H9 (cell line): Measurements from ENCODE around the gene IMP3. TPM values are rescaled to one million over a fixed set of nuclear protein-coding genes. Genes with fewer than 3 reads are reported as not detected.

Experiments used
- DNase-seq: peaks from one replicate; pipeline ENCODE4 v3.0.0-alpha.2; 2017
- H2AFZ ChIP-seq: one replicate; pipeline ENCODE4 v1.6.1; 2013; ENCODE audit warnings: mild to moderate bottlenecking, low read length, control low read depth, moderate library complexity
- H2AK5ac ChIP-seq: 2 replicates; pipeline ENCODE4 v1.6.1; 2013; ENCODE audit warnings: low read length, control low read depth, mixed read lengths; ENCODE audit not compliant: insufficient read length
- H2BK120ac ChIP-seq: one replicate; pipeline ENCODE4 v1.6.1; 2013; ENCODE audit warnings: low read depth, mild to moderate bottlenecking, low read length, control low read depth, inconsistent platforms; ENCODE audit not compliant: poor library complexity, severe bottlenecking
- H2BK12ac ChIP-seq: 2 replicates; pipeline ENCODE4 v1.6.1; 2013; ENCODE audit warnings: low read length, control low read depth, mixed read lengths, low read depth; ENCODE audit not compliant: insufficient read length
- H2BK15ac ChIP-seq: 2 replicates; pipeline ENCODE4 v1.6.1; 2013; ENCODE audit warnings: low read depth, low read length, control low read depth
- H2BK20ac ChIP-seq: one replicate; pipeline ENCODE4 v1.6.1; 2013; ENCODE audit warnings: low read depth, mild to moderate bottlenecking, low read length, control low read depth, inconsistent platforms; ENCODE audit not compliant: poor library complexity, severe bottlenecking
- H2BK5ac ChIP-seq: 2 replicates; pipeline ENCODE4 v1.6.1; 2013; ENCODE audit warnings: low read length, control low read depth, mixed read lengths; ENCODE audit not compliant: insufficient read length
- H3K14ac ChIP-seq: 2 replicates; pipeline ENCODE4 v1.6.1; 2013; ENCODE audit warnings: low read length, control low read depth; ENCODE audit not compliant: insufficient read depth
- H3K18ac ChIP-seq: 2 replicates; pipeline ENCODE4 v1.6.1; 2013; ENCODE audit warnings: low read depth, mild to moderate bottlenecking, mixed read lengths, low read length, control low read depth; ENCODE audit not compliant: insufficient read length
- H3K23ac ChIP-seq: 2 replicates; pipeline ENCODE4 v1.6.1; 2013; ENCODE audit warnings: low read length, control low read depth, mixed read lengths, low read depth; ENCODE audit not compliant: insufficient read length
- H3K23me2 ChIP-seq: 2 replicates; pipeline ENCODE4 v1.6.1; 2013; ENCODE audit warnings: low read depth, mild to moderate bottlenecking, mixed read lengths, low read length, control low read depth; ENCODE audit not compliant: insufficient read length, poor library complexity, severe bottlenecking
- H3K27ac ChIP-seq: 2 replicates; pipeline ENCODE4 v1.5.1; 2013; ENCODE audit warnings: low read length, control low read depth, mixed read lengths, low read depth; ENCODE audit not compliant: insufficient read length
- H3K27me3 ChIP-seq: 2 replicates; pipeline ENCODE4 v1.6.1; 2013; ENCODE audit warnings: low read length, control low read depth, inconsistent platforms; ENCODE audit not compliant: insufficient read depth
- H3K4ac ChIP-seq: 2 replicates; pipeline ENCODE4 v1.6.1; 2013; ENCODE audit warnings: low read depth, mild to moderate bottlenecking, control low read depth, inconsistent platforms, low read length, moderate library complexity
- H3K4me1 ChIP-seq: 2 replicates; pipeline ENCODE4 v1.6.1; 2013; ENCODE audit warnings: low read length, control low read depth, inconsistent platforms; ENCODE audit not compliant: insufficient read depth
- H3K4me2 ChIP-seq: 2 replicates; pipeline ENCODE4 v1.6.1; 2013; ENCODE audit warnings: low read length, control low read depth, mixed read lengths; ENCODE audit not compliant: insufficient read length, insufficient read depth
- H3K56ac ChIP-seq: 2 replicates; pipeline ENCODE4 v1.6.1; 2013; ENCODE audit warnings: low read depth, mild to moderate bottlenecking, mixed read lengths, low read length, control low read depth; ENCODE audit not compliant: insufficient read length
- H3K79me1 ChIP-seq: 2 replicates; pipeline ENCODE4 v1.6.1; 2013; ENCODE audit warnings: low read depth, mild to moderate bottlenecking, moderate library complexity, low read length, control low read depth, inconsistent platforms; ENCODE audit not compliant: insufficient read depth, poor library complexity, severe bottlenecking
- H3K79me2 ChIP-seq: 2 replicates; pipeline ENCODE4 v1.6.1; 2013; ENCODE audit warnings: low read length, control low read depth, inconsistent platforms; ENCODE audit not compliant: insufficient read depth
- H3K9ac ChIP-seq: 2 replicates; pipeline ENCODE4 v1.6.1; 2013; ENCODE audit warnings: low read length, control low read depth, mixed read lengths; ENCODE audit not compliant: insufficient read length; ENCODE audit errors: extremely low read depth
- H3K9me3 ChIP-seq: one replicate; pipeline ENCODE4 v1.6.1; 2013; ENCODE audit warnings: low read depth, low read length, inconsistent platforms; ENCODE audit not compliant: control insufficient read depth
- H3T11ph ChIP-seq: one replicate; pipeline ENCODE4 v1.6.1; 2013; ENCODE audit warnings: mild to moderate bottlenecking, low read length, control low read depth, inconsistent platforms
- H4K20me1 ChIP-seq: one replicate; pipeline ENCODE4 v1.6.1; 2013; ENCODE audit not compliant: control insufficient read depth, insufficient read length, insufficient read depth
- H4K5ac ChIP-seq: 2 replicates; pipeline ENCODE4 v1.6.1; 2013; ENCODE audit warnings: low read depth, mild to moderate bottlenecking, mixed read lengths, low read length, control low read depth; ENCODE audit not compliant: insufficient read length
- H4K8ac ChIP-seq: replicated peaks from 2 replicates; pipeline ENCODE4 v1.6.1; 2013; ENCODE audit warnings: low read length, control low read depth, mixed read lengths, low read depth; ENCODE audit not compliant: insufficient read length
- H4K91ac ChIP-seq: 2 replicates; pipeline ENCODE4 v1.6.1; 2013; ENCODE audit warnings: low read depth, mild to moderate bottlenecking, moderate library complexity, mixed read lengths, low read length, control low read depth; ENCODE audit not compliant: insufficient read length
- H3K27ac Mint-ChIP-seq, 3 experiments: 2 replicates in 2 of 3; 3 replicates in 1 of 3; pipeline ENCODE4 v1.8.0; 2020 to 2021; ENCODE audit warnings: mixed read lengths in 3 of 3, mild to moderate bottlenecking in 1 of 3, moderate library complexity in 1 of 3
- H3K27me3 Mint-ChIP-seq: 2 replicates; pipeline ENCODE4 v1.8.0; 2021; ENCODE audit warnings: low read depth, mild to moderate bottlenecking, moderate library complexity, mixed read lengths
- H3K36me3 Mint-ChIP-seq, 3 experiments: 2 replicates in 2 of 3; 3 replicates in 1 of 3; pipeline ENCODE4 v1.8.0; 2020 to 2021; ENCODE audit warnings: low read depth in 3 of 3, mixed read lengths in 3 of 3; ENCODE audit not compliant: insufficient read depth in 1 of 3
- H3K4me1 Mint-ChIP-seq, 2 experiments: 2 replicates each; pipeline ENCODE4 v1.8.0; 2020; ENCODE audit warnings: mixed read lengths in 2 of 2
- H3K4me3 Mint-ChIP-seq, 2 experiments: 2 replicates in 1 of 2; 3 replicates in 1 of 2; pipeline ENCODE4 v1.8.0; 2020 to 2021; ENCODE audit warnings: mild to moderate bottlenecking in 2 of 2, mixed read lengths in 2 of 2, moderate library complexity in 1 of 2
- H3K9me3 Mint-ChIP-seq, 2 experiments: 2 replicates in 1 of 2; 3 replicates in 1 of 2; pipeline ENCODE4 v1.8.0; 2020; ENCODE audit warnings: mild to moderate bottlenecking in 2 of 2, mixed read lengths in 2 of 2, moderate library complexity in 1 of 2
- CTCF ChIP-seq: fragments of 200-600 bp; sonication (generic); conservative IDR thresholded peaks from 3 replicates; pipeline ENCODE4 v1.8.0; 2021; ENCODE audit warnings: antibody characterized with exemption, mild to moderate bottlenecking
- WGBS: extraction: QIAGEN DNeasy Blood & Tissue Kit; methylation state at CpG from one replicate; pipeline ENCODE4 v1.1.7; 2013; ENCODE audit warnings: missing lambda C conversion rate, low lambda C conversion rate, mixed read lengths; ENCODE audit not compliant: insufficient read length; ENCODE audit errors: extremely low coverage; 5-methylcytosine and 5-hydroxymethylcytosine counted together
- total RNA-seq: library from RNA; stranded (reverse); gene quantifications from 2 replicates; pipeline ENCODE4 v1.2.1, GENCODE V29; 2021

Gene IMP3
- total RNA-seq, 1 experiment from 2014 or later = 97.9 TPM

GRCh38 chr15:75647370-75648155 is 7.5 kb upstream of the IMP3 start, which contains the start of gene SNX33:
SNX33 (plus strand) TSS chr15:75647912; CDS start chr15:75649103, 1,191 bp downstream.
- Histone ChIP-seq H3K14ac (peak within 1 kb of the TSS; percentile 59), H3K27me3 (peaks cover 4% of the 10 kb centered on the region; the same call in 1 of the 2 replicates), H2BK12ac (no peak within 1 kb of the TSS), H3K23ac (no peak within 1 kb of the TSS), H2BK20ac (no peak within 1 kb of the TSS), H4K20me1 (no peaks in the 10 kb centered on the region), H3K56ac (no peak within 1 kb of the TSS), H4K5ac (no peak within 1 kb of the TSS), H4K8ac (no peak within 1 kb of the TSS), H3K4ac (no peak within 1 kb of the TSS; the same call in 1 of the 2 replicates), H3T11ph (no peak within 1 kb of the TSS), H3K79me2 (peaks cover 9% of the 10 kb centered on the region; the same call in 1 of the 2 replicates), H4K91ac (no peak within 1 kb of the TSS), H2BK120ac (no peak within 1 kb of the TSS), H3K9me3 (no peaks in the 10 kb centered on the region), H2AFZ (no peak within 1 kb of the TSS), H3K23me2 (peaks cover 17% of the 10 kb centered on the region), H3K4me1 (peaks cover 3% of the 10 kb centered on the region; the same call in 1 of the 2 replicates), H2AK5ac (no peak within 1 kb of the TSS), H3K18ac (peak within 1 kb of the TSS; percentile 61), H3K4me2 (peak within 1 kb of the TSS; percentile 86), H3K27ac (peak within 1 kb of the TSS; percentile 43), H3K9ac (peak within 1 kb of the TSS; percentile 86), H2BK5ac (no peak within 1 kb of the TSS), H3K79me1 (no peaks in the 10 kb centered on the region), H2BK15ac (no peak within 1 kb of the TSS; the same call in 1 of the 2 replicates)
- no peaks in the 10 kb centered on the region for H3K9me3 Mint-ChIP-seq
- DNase-seq = peak; percentile 90
- H3K4me1 Mint-ChIP-seq = peaks cover 47 to 50% of the 10 kb centered on the region in 2 experiments
- peaks cover 23% of the 10 kb centered on the region for H3K27me3 Mint-ChIP-seq
- no CpG with 5 or more reads among the region's 76 CpGs for WGBS
- peak within 1 kb of the TSS; percentile 98 to 99 (median 98) for H3K27ac Mint-ChIP-seq
- peak; percentile 61 for TF ChIP-seq CTCF
- peak within 1 kb of the TSS; percentile 93 to 97 for H3K4me3 Mint-ChIP-seq
- peaks cover 10 to 31% (median 26%) of the 10 kb centered on the region in 3 experiments for H3K36me3 Mint-ChIP-seq
